ENCODE data around the gene AGO3.

DNA sequence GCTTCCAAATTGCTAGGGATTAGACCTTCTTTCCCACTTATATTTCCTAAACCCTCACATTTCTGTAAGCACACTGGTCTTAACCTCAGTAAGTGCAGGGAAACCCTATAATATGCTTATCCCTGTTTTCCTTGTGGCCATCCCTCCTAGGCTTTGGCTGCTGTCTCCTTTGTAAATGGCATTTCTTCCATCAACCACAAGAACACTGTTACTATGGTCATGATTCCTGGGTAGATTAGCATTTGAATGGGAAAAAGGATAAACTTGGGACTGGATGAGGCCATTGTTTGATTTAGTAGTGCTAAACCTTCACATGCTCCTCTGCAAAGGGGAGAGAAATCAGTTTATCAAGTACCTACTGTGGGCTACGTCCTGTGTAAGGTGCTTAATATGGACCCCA, 16.2 kb upstream of the AGO3 start:
- TF ChIP-seq, protein P1, sequence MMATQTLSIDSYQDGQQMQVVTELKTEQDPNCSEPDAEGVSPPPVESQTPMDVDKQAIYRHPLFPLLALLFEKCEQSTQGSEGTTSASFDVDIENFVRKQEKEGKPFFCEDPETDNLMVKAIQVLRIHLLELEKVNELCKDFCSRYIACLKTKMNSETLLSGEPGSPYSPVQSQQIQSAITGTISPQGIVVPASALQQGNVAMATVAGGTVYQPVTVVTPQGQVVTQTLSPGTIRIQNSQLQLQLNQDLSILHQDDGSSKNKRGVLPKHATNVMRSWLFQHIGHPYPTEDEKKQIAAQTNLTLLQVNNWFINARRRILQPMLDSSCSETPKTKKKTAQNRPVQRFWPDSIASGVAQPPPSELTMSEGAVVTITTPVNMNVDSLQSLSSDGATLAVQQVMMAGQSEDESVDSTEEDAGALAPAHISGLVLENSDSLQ (IDR thresholded peaks at IDR 0.05): no peak
- TF ChIP-seq HDGF (IDR thresholded peaks at IDR 0.05; ENCODE audit: borderline replicate concordance) (no peak), BHLHE40 (IDR thresholded peaks at IDR 0.05; ENCODE audit: borderline replicate concordance) (no peak)
